GDM1 (cell line): ENCODE data around the gene TACO1.

Experiments used
- DNase-seq: peaks from one replicate; lab custom pipeline; 2025; lab: John Stamatoyannopoulos, UW

Gene TACO1

DNA sequence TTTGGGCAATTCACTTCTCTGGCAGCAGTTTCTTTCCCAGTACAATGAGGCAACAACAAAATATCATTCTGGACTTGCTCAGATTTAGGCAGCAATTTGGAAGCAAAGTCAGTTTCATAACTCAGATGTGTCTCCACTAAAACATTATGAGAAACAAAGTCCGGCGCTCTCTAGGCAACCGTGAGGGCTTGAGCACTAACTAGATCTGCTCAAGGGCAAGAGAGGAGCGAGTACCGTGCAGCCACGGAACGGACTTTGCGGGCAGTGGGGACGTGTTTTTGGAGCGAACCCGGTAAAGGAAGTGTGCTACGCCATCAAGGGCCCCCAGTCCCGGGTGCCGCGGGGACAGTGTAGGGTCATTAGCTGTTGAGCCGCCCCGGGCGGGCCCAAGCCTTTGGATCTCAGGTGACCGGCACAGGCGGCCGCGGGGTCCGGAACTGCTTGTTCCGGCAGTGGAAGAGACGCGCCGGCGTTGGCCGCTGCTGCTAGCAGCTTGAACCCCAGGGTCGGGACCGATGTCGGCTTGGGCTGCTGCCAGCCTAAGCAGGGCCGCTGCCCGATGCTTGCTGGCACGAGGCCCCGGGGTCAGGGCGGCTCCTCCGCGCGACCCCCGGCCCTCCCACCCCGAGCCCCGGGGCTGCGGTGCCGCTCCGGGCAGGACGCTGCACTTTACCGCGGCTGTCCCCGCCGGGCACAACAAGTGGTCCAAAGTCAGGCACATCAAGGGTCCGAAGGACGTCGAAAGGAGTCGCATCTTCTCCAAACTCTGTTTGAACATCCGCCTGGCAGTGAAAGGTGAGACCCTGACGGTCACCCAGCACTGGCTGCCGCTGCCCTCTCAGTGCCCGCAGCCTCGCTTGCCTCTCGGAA is at the start of gene TACO1:
TACO1 (plus strand) TSS at position 327 of the 870 bp plus-strand sequence; CDS start at position 516, 189 bp downstream.
- peak; percentile 71 for DNase-seq

DNA sequence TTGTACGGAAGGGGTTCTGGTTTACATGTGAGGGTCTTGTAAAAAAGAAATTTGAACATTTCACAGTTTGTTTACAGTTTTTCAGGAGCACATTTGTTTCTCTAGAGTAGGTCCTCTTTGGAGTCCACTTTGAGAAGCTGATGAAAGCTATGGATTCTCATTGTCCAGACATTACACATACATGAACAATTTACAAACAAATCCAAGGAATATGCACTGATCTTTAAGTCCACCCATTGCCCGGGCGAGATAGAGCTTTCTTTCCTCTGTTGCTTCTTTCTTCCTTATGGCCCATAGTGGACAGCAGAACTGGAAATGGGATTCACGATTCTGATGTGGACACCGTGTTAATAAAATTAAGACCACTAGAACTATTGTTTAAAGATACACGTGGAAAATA is 48.5 kb upstream of the TACO1 start:
- DNase-seq: no peak

DNA sequence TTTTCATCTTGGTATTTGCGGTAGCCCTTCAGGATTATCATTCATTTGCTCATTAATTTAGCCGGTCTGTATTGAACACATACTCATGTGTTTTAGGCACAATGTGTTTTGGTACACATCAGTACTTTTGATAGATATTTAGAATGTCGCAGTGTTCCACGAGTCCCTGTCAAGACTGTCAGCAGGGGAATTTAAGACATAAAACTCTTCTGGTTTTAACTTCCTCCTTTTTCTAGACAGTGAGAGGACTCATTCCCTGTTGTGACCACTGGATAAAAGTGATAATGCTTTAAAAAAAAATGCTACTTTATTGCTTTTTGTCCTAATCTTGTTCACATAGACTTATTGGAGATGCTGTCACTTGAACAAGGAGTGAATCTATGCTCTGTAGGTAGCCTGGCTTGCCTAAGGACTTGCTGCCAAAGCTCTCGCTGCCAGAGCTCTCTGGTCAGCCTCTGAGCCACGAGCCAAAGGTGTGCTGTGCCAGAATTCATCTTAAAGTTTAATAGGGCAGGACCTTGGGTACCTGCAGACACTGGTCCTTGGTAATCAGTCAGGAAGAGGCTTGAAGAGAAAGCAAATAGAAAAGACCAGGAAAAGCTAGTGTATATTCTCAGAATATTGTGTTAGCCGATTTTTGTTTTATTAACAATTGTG is 45.1 kb upstream of the TACO1 start:
- DNase-seq: no peak

GRCh38 chr17:63557416-63557815 is 43.3 kb upstream of the TACO1 start:
- DNase-seq: no peak

GRCh38 chr17:63558441-63558840 is 42.3 kb upstream of the TACO1 start:
- DNase-seq: no peak

DNA sequence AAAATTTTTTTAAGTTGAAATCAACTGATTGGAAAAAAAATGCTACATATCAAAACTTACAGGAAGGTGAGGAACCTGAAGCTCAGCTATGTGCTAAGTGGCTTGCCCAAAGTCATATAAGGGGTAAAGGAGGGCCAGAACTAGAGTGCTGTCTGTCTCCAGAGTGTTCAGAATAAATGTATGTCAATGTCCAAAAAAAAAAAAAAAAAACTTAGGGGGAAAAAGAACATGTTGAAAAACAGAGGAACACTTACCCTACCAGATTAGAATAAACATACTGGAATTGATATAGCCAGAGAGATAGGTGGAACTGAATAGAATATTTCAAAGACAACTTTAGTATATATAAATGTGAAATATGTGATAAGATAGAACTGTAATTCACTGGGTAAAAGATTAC is 38.9 kb upstream of the TACO1 start:
- no peak for DNase-seq

DNA sequence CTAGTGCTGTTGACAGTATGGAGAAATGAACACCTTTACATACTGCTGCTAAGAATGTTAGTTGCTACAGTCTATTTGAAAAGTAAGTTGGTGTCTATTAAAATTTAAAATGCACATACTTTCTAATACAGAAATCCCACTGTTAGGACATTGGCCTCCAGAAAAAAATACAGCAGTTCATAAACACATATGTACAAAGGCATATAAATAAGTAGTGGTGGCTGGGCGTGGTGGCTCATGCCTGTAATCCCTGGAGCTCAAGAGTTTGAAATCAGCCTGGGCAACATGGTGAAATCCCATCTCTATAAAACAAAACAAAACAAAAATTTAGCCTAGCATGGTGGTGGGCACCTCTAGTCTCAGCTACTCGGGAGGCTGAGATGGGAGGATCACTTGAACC is 37.4 kb upstream of the TACO1 start:
- no peak for DNase-seq

- no peak for DNase-seq
Observed at GRCh38 chr17:63564562-63564961, 36.1 kb upstream of the TACO1 start.

- DNase-seq: no peak
Observed at GRCh38 chr17:63567229-63567628, 33.5 kb upstream of the TACO1 start.

- DNase-seq: no peak
Observed at GRCh38 chr17:63568563-63568962, 32.1 kb upstream of the TACO1 start.

- no peak for DNase-seq
Observed at GRCh38 chr17:63571632-63572310, 28.9 kb upstream of the TACO1 start.

- DNase-seq: no peak
Observed at GRCh38 chr17:63573634-63574033, 27.1 kb upstream of the TACO1 start.

DNA sequence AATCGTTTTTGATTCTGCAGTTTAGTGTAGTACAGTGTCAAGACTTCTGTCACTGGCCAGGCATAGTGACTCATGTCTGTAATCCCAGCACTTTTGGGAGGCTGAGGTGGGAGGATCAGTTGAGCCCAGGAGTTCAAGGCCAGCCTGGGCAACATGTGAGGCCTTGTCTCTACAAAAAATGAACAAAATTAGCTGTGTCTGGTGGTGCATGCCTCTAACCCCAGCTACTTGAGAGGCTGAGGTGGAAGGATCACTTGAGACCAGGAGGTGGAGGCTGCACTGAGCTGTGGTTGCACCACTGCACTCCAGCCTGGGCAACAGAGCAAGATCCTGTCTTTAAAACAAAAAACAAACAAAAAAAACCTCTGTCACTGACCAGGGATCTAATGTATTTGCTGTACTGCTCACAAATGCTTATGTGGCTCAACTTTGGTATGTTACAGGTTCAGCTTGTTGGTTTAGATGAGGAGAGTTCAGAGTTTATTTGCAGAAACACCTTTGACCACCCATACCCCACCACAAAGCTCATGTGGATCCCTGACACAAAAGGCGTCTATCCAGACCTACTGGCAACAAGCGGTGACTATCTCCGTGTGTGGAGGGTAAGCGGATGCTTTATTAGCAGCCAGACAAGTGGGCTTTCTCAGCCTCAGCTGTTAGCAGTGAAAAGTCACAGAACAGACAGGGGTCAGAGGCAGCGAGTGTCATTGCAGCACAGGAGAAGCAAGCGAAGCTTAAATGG is 22.5 kb upstream of the TACO1 start:
- DNase-seq: no peak

- DNase-seq: no peak
Observed at GRCh38 chr17:63578769-63579111, 22.0 kb upstream of the TACO1 start.

- no peak for DNase-seq
Observed at GRCh38 chr17:63579633-63580032, 21.1 kb upstream of the TACO1 start.

GRCh38 chr17:63587770-63588169 is 12.9 kb upstream of the TACO1 start:
- no peak for DNase-seq

DNA sequence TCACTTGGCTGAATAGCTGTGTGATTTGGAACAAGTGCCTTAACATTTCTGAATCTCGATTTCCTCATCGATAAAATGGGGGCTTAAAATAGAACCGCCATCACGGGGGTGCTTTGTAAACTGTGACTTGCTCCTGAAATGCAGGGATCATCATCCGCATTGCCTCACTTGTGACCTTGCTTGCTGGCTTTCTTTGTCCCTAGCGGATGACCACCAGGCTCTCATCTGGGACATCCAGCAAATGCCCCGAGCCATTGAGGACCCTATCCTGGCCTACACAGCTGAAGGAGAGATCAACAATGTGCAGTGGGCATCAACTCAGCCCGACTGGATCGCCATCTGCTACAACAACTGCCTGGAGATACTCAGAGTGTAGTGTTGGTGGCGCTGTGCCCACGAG is 11.9 kb upstream of the TACO1 start:
- DNase-seq: no peak

GRCh38 chr17:63589646-63590045 is 11.0 kb upstream of the TACO1 start:
- DNase-seq: no peak

GRCh38 chr17:63592797-63593196 is 7.9 kb upstream of the TACO1 start:
- DNase-seq: no peak

- DNase-seq: no peak
Observed at GRCh38 chr17:63595132-63595531, 5.6 kb upstream of the TACO1 start.

- no peak for DNase-seq
Observed at GRCh38 chr17:63596856-63597586, 3.7 kb upstream of the TACO1 start.

GRCh38 chr17:63598281-63598680 is 2.4 kb upstream of the TACO1 start:
- no peak for DNase-seq
